HFF-Myc (cell line): Measurements from ENCODE around the gene C6orf89.

Experiments used
- DNase-seq: peaks from one replicate; pipeline ENCODE4 v3.0.0-alpha.2; 2011; ENCODE audit warnings: low read depth; ENCODE audit errors: extremely low read depth
- H3K4me3 ChIP-seq: replicated peaks from 2 replicates; pipeline ENCODE4 v1.5.1; 2011; ENCODE audit warnings: low read depth, mild to moderate bottlenecking, control low read depth, low read length
- TF ChIP-seq, protein P1 (sequence below): IDR thresholded peaks from 2 replicates; pipeline ENCODE4 v1.5.1; 2012; ENCODE audit warnings: mild to moderate bottlenecking, low read depth, low read length, control low read depth; ENCODE audit errors: missing control alignments

C6orf89 gene

DNA sequence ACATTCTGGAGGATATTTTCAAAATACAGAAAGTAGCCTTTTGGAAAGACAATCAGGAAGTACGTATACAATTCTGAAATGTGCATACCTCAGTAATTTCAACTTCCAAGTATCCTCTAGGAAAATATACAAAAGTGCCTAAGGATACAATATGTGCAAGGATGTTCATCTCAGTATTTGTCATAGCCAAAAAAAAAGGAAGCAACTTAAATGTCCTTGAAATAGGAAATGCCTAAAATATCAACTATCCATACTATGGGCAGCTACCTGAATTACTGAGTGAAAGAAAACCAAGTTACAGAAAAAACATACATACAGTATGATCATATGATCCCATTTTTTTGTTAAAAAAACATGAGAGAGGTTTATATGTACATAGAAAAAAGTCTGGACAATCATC lies 12.6 kb upstream of the C6orf89 start:
- peak overlapping the region; percentile 73; the same call in 1 of the 2 replicates for H3K4me3 ChIP-seq
- TF ChIP-seq, protein P1, sequence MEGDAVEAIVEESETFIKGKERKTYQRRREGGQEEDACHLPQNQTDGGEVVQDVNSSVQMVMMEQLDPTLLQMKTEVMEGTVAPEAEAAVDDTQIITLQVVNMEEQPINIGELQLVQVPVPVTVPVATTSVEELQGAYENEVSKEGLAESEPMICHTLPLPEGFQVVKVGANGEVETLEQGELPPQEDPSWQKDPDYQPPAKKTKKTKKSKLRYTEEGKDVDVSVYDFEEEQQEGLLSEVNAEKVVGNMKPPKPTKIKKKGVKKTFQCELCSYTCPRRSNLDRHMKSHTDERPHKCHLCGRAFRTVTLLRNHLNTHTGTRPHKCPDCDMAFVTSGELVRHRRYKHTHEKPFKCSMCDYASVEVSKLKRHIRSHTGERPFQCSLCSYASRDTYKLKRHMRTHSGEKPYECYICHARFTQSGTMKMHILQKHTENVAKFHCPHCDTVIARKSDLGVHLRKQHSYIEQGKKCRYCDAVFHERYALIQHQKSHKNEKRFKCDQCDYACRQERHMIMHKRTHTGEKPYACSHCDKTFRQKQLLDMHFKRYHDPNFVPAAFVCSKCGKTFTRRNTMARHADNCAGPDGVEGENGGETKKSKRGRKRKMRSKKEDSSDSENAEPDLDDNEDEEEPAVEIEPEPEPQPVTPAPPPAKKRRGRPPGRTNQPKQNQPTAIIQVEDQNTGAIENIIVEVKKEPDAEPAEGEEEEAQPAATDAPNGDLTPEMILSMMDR, result no peak
- DNase-seq, result no peak

DNA sequence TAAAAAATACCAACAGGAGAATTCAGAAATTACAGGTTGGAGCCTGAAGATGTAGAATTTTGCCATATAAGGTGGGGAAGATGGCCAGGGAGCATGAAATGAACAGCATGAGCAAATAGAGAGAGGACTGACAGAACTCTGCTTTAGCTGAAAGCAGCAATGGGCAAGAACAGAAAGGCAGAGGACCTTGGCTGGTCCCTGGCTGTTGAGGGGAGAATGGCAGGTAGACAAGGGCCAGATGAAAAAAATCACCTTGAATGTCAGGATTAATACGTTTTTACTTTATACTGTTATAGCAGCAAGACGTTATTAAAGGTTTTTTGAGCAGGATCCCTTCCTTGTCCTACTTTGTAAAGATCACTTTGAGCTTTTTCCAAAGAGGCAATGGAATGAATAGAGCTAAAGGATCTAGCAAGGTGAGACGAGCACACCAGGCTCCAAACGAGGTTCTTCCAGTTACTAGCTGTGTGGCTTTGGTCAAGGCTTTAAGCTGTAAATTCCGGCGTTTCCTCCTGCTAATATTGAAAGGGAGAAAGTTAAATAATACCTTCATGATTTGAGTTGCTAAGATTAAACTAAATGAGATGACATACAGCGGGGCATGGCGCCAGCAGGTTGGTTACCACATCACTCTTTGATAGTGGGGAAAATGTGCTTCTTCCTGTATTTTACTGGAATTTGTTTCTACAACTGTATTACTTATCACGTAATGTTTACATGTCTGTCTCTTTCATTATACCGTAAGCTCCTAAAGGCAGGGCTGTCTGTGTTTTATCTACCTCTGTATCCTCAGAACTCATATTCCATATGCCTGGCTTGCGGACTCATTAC lies 11.9 kb upstream of the C6orf89 start:
- DNase-seq, result no peak
- TF ChIP-seq, protein P1, result peak; percentile 20
- peak overlapping the region; percentile 73 for H3K4me3 ChIP-seq

DNA sequence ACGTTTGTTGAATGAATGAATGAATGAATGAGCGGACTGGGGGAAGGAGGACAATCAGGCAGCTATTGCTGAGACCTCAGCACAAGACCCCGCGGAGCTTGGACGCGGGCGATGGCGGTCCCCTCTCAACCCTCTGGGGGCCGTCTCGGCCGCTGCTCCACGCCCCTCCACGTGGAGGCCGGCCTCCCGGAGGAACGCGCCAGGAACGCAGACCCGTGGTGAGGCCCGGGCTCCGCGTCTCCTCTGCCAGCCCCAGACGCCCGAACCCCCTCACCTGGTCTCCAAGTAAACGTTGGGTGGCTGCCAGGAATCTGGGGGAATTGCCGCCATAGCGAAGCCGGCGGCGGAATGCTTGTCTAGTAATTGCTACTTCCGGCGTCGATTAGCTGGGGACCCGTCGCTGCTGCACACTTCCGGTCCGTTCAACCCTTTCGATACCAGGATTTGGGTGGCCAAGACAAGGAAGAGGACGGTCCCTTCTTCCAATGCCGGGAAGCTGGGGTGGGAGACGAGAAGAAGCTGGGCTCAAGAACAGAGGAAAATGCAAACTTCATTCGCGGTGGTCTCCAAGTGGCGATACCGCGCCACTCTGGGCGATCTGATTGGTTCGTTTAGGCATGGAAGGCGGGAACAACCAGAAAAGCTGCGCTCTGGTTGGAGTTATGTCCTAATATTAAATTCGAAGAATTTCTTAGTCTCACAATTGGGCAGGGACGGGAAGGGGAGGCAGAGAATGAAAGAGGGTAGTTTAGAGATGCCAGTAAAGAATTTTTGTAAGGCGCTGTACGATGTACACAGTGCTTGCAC lies 11.1 kb upstream of the C6orf89 start, which contains the start of gene PPIL1:
Gene PPIL1 (minus strand): TSS at position 361 of the 807 bp plus-strand sequence. CDS start 31 bp downstream, at position 330.
- TF ChIP-seq, protein P1, result no peak
- DNase-seq, result peak; percentile 78
- H3K4me3 ChIP-seq, result peak within 1 kb of the TSS; percentile 73

DNA sequence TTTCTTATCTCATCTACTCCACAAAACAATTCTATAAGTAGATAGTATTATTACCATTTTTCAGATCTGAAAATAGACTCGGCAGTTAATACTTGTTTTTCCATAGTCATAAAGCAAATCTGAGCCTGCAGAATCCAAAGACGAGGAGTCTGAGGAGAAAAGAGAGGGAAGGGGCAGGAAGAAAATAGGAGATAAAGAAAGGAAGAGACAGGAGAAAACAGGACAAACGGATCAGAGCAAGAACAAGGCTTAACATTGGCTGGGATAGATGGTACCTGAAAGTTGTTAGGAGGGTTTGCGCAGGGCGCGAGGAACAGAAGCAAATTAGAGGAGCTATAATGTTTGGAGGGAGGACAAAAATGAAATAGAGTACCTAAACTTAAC lies 10.5 kb upstream of the C6orf89 start:
- TF ChIP-seq, protein P1, result no peak
- peak overlapping the region; percentile 73 for H3K4me3 ChIP-seq
- DNase-seq, result no peak

DNA sequence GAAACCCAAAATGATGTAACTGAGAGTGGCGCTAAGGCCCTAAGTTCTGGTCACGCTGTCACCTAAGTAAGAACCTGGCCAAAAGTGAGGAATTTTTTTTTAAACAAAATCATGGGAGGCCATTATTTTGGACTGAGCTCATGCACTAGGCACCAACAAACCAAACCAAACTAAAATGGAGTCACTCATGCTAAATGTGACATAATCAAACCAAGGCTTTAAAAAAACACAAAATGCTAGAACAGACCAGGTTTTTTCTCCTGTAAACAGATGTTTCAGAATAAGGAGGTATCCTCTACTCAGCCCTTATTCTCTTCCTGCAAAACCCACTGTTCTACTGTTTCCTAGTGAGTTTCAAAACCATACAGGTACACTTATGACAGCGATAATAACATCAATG lies 1.1 kb upstream of the C6orf89 start:
- TF ChIP-seq, protein P1, result no peak
- no peak overlapping the region for H3K4me3 ChIP-seq
- no peak for DNase-seq

DNA sequence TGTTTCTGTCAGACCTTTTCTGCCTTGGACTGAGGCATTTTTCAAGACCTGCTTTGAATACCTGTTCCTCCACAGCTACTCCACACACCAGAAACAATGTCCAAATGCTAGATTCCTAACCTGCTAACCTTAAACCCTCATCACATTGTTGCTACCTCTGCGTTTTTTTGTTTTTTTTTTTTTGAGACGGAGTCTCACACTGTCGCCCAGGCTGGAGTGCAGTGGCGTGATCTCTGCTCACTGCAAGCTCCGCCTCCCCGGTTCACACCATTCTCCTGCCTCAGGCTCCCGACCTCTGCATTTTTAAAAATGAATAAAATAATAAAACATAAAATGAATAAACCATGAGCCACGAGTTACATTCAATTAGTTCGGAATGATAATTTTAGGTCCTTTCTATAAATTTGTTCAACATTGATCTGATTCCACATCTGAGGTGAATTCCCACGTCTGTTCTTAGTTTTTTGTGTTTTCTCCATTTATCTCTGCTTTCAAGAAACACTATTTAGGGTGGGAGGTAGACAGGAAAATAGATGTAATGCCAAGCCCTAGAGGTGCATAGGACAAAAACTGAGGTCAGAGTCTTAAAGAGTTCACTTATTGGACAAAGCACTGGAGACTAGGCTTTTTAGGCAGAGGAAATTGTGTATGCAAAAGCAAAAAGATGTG lies 1.3 kb downstream of the C6orf89 start:
- TF ChIP-seq, protein P1, result no peak
- no peak for DNase-seq
- peak overlapping the region; percentile 89 for H3K4me3 ChIP-seq
